ENCODE data around the gene PIAS4.

DNA sequence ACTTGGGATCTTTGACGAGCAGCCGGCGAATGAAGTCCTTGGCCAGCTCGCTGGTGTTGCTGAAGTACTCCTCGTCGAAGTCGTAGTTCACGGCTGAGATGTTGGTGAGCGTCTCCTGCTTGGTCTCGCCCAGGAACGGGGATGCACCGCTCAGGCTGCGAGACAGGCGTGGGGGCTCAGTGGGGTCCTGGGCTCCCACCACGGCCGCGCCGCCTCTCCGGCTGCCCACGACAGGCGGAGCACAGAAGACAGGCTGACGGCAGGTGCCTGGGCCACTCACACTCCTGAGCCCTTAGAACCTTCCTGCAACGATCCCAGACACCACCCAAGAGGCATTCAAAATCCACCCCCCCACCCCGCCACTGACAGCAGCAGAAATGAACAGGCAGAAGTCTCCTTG lies 46.5 kb upstream of the PIAS4 start:
- TF ChIP-seq GATA2 (IDR thresholded peaks at IDR 0.05; ENCODE audit: low read depth, low read length) (no peak), GATA3 (IDR thresholded peaks at IDR 0.05; ENCODE audit: low read depth, low read length) (no peak)
